ENCODE measurements around the gene AP1AR.

DNA sequence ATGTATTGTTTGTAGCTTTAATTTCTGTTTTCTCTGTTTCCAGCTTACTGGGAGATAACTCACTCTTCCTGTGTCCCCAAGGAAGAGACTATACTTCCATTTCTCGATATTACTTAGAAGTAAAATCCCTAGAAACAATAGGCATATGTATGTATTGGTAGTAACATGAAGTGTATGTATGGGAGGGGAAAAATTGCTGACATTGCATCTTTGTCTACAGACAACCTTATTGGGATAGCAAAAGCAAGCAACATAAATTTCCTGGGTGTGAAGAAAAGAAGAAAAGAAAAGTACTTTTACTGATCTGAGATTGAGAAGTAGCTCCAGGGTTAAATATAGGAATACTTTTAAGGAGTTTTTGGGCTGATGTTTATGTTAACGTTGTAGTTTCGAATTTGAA, 15.4 kb downstream of the AP1AR start:
- TF ChIP-seq, protein P1, sequence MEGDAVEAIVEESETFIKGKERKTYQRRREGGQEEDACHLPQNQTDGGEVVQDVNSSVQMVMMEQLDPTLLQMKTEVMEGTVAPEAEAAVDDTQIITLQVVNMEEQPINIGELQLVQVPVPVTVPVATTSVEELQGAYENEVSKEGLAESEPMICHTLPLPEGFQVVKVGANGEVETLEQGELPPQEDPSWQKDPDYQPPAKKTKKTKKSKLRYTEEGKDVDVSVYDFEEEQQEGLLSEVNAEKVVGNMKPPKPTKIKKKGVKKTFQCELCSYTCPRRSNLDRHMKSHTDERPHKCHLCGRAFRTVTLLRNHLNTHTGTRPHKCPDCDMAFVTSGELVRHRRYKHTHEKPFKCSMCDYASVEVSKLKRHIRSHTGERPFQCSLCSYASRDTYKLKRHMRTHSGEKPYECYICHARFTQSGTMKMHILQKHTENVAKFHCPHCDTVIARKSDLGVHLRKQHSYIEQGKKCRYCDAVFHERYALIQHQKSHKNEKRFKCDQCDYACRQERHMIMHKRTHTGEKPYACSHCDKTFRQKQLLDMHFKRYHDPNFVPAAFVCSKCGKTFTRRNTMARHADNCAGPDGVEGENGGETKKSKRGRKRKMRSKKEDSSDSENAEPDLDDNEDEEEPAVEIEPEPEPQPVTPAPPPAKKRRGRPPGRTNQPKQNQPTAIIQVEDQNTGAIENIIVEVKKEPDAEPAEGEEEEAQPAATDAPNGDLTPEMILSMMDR (IDR thresholded peaks at IDR 0.05; ENCODE audit: insufficient read depth, low read depth, low read length), result no peak
- TF ChIP-seq EZH2 (IDR thresholded peaks at IDR 0.05; ENCODE audit: insufficient read depth, low read length), result no peak
